ENCODE measurements around the gene TCEA3.

Gene TCEA3

DNA sequence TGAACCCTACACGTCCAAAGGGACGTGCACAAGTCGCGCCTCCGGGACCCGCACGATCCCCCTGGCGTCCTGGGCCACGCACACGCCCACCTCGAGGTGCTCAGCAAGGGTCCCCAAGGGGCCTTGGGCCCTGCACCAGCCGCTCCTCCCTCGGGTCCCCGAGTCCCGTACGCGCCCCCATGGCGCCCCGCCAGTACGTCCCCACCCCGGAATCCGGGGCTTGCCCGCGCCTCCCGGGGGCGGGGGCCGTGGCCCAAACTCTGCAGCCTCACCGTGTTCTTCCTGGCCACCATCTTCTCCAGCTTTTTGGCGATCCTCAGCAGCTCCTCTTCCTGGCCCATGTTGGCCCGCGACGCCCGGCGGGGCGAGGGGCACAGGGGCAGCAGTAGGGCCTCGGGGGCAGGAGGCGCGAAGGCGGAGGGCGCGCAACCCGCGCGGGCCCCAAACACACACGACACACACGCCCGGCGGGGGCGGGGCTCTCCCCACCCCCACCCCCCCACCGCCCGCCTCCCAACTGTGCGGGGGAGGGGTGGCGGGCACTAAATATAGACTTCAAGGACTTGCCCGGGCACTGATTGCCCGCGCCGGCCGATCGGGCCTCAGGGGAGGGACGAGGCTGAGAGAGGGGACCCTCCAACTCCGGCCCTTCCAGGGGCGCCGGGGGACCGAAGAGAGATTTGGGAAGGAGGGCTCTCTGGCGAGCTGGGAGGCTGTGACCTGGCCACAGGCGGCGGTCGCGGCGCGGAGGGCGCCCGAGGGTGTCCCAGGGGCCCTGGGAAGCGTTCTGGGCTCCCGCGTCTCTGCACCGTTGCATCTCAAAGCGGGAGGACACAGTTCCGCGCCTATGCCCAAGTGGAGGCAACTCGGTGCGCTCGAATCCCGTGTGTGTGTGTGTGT lies at the start of gene TCEA3:
TSS of gene TCEA3 (minus strand) at position 456 of the 900 bp plus-strand sequence. CDS start at position 341, 115 bp downstream.
- no peak for DNase-seq (ENCODE audit: low read depth in 2 of 2)

DNA sequence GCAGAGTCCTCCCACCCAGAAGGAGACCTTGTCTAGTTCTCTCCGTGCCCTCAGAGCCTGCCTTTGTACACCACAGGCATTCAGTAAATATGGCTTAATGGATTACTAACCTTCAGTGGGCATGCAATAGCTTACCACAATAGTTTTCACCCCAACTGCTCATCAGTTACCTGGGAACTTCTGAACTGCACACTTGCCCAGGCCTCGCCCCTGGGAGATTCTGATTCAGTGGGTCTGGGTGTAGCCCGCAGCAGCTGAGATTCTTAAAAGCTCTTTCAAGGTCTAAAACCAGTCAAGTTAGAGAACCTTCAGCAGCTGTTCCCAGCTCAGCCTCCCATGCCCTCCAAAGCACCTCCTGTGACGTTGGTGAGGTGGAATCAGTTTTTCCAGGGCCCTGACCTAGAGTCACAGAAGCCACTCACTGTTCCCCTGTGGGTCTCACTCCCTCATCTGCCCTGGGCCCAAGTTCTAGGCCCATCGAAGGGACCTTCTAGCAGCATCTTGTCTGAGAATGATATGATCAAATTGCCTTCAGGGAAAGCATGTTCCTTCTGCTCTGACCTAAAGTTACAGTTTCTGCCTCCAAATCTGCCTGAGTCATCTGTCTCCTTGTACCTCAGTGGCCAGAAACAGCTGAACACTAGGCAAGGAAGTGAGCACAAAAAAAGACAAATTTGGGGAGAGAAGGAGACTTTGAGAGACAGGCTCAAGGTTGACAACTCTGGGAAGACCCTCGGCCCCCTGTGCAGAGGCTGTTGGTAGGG lies 48.7 kb upstream of the TCEA3 start:
- no peak for DNase-seq (ENCODE audit: low read depth in 2 of 2)

DNA sequence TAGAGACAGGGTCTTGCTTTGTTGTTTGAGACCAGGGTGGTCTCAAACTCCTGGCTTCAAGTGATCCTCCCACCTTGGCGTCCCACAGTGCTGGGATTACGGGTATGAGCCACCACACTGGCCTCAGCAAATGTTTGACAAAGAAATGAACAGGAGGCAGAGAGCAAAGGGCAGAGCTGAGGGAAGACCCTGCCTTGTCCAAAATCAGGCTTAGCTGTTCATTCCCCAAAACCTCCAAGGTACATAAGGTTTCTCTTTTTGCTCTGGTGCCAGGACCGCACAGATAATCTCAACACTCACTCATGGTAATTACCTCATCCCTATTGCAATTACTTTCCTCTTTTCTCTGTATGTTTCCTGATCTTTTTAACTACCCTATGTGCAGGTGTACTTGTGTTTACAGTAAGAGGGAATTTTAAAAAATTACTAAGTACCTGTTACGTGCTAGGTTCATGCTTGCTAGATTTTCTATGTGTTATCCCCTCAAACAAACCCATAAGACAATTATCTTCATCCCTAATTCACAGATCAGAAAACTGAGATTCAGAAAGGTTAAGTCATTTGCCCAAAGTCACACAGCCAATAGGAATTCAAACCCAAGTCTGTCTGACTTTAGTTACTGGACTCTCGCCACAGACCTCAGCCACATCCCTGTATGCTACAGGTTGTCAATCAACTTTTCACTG lies 47.9 kb upstream of the TCEA3 start:
- DNase-seq (ENCODE audit: low read depth in 2 of 2), result no peak

DNA sequence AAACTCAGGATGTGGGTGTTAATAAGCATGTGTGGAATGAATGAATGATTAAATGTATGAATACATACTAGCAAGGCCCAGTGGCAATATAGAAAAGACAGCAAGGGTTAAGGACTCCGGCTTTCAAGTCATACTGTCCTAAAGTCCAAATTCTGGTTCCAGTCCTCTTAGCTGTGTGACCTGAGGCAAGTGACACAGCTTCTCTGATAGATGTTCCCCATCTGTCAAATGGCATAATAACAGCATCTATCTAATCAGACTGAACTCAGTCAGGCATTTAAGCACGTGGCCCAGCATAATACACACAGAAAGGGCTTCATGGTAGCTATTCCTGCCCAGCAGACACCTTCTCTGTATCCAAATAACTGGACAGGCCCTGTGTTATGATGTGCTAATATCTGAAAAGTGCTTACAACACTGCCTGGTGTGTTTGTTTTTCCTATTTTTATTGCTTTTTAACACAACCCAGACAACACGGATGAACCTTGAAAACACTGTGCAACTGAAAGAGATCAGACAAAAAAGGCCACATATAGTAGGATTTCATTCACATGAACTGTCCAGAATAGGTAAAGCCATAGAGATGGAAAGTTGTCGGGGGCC lies 47.0 kb upstream of the TCEA3 start:
- DNase-seq (ENCODE audit: low read depth in 2 of 2), result no peak

- peak; percentile 60 to 63 for DNase-seq (ENCODE audit: low read depth in 2 of 2)
Measured at GRCh38 chr1:23470282-23471070, 45.9 kb upstream of the TCEA3 start.

GRCh38 chr1:23469372-23469982 lies 44.9 kb upstream of the TCEA3 start:
- DNase-seq (ENCODE audit: low read depth in 2 of 2), result no peak

GRCh38 chr1:23466423-23466989 lies 42.0 kb upstream of the TCEA3 start:
- no peak for DNase-seq (ENCODE audit: low read depth in 2 of 2)

DNA sequence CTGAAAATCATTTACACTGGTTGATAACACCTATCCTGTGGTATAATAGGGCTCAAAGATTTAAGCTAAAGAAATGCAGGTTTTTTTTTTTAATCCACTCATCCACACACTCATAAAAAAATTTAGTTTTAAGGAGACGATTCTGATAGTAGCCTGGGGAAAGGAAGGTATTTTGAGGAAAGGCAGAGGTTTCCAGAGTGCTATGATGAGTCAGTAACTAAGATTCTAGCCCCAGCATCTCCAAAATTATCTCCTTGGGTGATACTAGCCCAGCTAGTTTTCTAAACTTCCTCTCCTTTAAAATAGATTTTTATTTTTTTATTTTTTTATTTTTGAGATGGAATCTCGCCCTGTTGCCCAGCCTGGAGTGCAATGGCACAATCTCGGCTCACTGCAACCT lies 38.7 kb upstream of the TCEA3 start:
- DNase-seq (ENCODE audit: low read depth in 2 of 2), result no peak

- no peak for DNase-seq (ENCODE audit: low read depth in 2 of 2)
Measured at GRCh38 chr1:23462766-23463165, 38.2 kb upstream of the TCEA3 start.

GRCh38 chr1:23461050-23461449 lies 36.5 kb upstream of the TCEA3 start:
- DNase-seq (ENCODE audit: low read depth in 2 of 2), result no peak

- DNase-seq (ENCODE audit: low read depth in 2 of 2), result no peak
Measured at GRCh38 chr1:23460519-23460918, 36.0 kb upstream of the TCEA3 start.

GRCh38 chr1:23459338-23459757 lies 34.8 kb upstream of the TCEA3 start:
- no peak for DNase-seq (ENCODE audit: low read depth in 2 of 2)

DNA sequence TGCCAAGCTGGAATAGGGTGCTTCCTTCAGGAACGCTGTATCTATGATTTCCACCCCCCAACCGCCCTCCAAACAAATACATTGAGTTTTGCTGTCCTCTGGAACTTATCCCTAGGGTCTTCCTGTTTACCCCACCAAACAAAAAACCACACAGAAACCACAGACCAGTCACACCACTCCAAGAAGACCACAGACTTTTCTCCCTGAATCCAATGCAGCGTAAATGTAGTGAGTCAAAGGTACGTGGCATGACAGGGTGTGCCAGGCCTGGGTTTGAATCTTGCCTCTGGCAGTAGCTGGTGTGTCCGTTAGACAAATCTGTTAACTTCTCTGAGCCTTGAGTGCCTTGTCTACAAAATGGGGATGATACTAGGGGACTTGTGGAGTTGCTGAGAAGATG lies 31.7 kb upstream of the TCEA3 start:
- DNase-seq (ENCODE audit: low read depth in 2 of 2), result no peak

GRCh38 chr1:23453455-23454000 lies 29.0 kb upstream of the TCEA3 start:
- DNase-seq (ENCODE audit: low read depth in 2 of 2), result no peak

- DNase-seq (ENCODE audit: low read depth in 2 of 2), result no peak
Measured at GRCh38 chr1:23452011-23452411, 27.5 kb upstream of the TCEA3 start.

DNA sequence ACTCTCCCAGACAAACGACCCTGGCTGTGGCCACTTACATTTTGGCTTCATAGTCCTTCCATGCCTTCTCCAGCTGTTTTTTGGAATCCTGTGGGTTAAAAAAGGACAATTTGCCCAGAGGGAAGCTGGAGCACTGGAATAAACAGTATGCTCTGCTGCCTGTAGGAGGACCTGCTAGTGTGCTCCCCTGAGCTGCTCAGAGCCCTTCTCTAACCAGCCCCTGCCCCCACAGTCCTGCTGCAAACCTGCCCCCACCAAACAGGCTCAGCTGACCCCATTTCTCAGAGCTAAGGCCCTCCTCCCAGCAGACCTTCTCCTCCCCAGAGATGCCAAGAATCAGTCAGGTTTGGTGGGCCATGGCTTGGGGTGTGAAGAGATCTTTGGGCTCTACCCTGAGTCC lies 26.9 kb upstream of the TCEA3 start:
- DNase-seq (ENCODE audit: low read depth in 2 of 2), result no peak

DNA sequence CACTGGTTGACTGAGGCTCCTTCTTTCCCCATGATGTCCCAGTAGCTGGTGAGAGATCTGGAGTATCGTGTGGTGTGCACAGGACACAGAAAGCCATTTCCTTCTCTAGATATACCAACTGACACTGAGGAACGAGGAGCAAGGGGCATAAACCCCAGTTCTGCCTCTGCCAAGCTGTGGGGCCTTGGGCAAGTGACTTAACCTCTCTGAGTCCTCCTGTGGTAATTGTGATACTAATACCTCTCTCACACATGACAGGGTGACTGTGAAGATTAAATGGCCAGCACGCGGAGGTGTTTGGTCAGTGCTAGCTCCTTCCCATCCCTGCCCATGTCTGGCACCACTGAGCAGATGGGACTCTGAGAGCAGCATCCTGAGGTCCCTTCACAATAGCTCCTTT lies 26.3 kb upstream of the TCEA3 start:
- DNase-seq (ENCODE audit: low read depth in 2 of 2), result no peak

DNA sequence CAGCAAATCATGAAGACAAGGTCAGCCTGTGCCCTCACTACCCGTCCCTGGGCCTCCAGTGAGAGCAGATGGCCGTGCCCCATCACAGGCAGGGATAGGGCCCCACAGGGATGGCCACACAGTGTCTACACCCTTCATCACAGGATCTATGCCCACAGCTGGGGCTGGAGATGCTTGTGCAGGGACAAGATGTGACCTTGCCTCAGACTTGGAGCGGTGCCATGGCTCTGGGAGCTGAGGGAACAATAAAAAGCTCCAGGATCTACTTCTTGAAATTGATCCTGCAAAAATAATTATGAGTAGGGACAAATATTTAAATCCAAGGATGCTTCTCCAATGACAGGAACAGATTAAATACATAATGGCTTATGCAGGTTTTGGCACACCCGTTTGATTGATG lies 25.4 kb upstream of the TCEA3 start:
- DNase-seq (ENCODE audit: low read depth in 2 of 2), result no peak

DNA sequence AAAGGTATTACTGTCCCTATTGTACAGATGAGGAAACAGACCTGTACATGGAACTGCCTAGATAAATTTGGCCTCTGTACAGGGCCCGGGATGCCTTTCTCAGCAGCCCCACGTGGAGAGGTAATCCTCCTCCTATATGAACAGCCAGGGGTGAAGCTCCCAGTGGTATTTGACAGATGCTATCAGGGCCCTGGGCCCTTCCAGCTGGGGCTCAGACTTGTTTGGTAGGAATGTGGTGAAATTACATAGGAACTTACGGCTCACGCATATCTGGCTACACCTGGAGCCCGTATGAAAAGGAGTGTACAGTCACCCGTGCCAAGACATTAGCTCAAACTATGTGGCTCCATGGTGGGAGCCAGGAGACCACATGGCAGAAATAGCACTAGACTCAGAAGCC lies 24.8 kb upstream of the TCEA3 start:
- no peak for DNase-seq (ENCODE audit: low read depth in 2 of 2)

GRCh38 chr1:23448846-23449245 lies 24.3 kb upstream of the TCEA3 start:
- DNase-seq (ENCODE audit: low read depth in 2 of 2), result no peak
